ENCODE data around the gene RTP2.

RTP2 gene

GRCh38 chr3:187702507-187703033 lies at the start of gene RTP2:
TSS of gene RTP2 (minus strand) at chr3:187702557. CDS start at chr3:187702128, 429 bp downstream.
- no peak for DNase-seq

GRCh38 chr3:187750513-187751123 lies 48.3 kb upstream of the RTP2 start:
- DNase-seq = peak; percentile 47

- peak; percentile 63 for DNase-seq
Measured at GRCh38 chr3:187750006-187750512, 47.7 kb upstream of the RTP2 start.

GRCh38 chr3:187748050-187748481 lies 45.7 kb upstream of the RTP2 start:
- peak; percentile 35 for DNase-seq

- no peak for DNase-seq
Measured at GRCh38 chr3:187747506-187747905, 45.1 kb upstream of the RTP2 start.

- no peak for DNase-seq
Measured at GRCh38 chr3:187746442-187747281, 44.3 kb upstream of the RTP2 start.

- DNase-seq = no peak
Measured at GRCh38 chr3:187746059-187746441, 43.7 kb upstream of the RTP2 start.

- DNase-seq = peak; percentile 90
Measured at GRCh38 chr3:187745201-187746058, 43.1 kb upstream of the RTP2 start, which contains the start of gene BCL6. TSS of gene BCL6 (minus strand) at chr3:187745468. CDS start at chr3:187733693, 11,775 bp downstream.

- peak; percentile 53 for DNase-seq
Measured at GRCh38 chr3:187744169-187745151, 42.1 kb upstream of the RTP2 start.

- peak; percentile 12 for DNase-seq
Measured at GRCh38 chr3:187743195-187744141, 41.1 kb upstream of the RTP2 start.

GRCh38 chr3:187742351-187743171 lies 40.2 kb upstream of the RTP2 start:
- DNase-seq = no peak

GRCh38 chr3:187741403-187742350 lies 39.3 kb upstream of the RTP2 start:
- DNase-seq = no peak

GRCh38 chr3:187740421-187741399 lies 38.4 kb upstream of the RTP2 start:
- peak; percentile 56 for DNase-seq

GRCh38 chr3:187739561-187740332 lies 37.4 kb upstream of the RTP2 start:
- peak; percentile 64 for DNase-seq

GRCh38 chr3:187739094-187739560 lies 36.8 kb upstream of the RTP2 start:
- no peak for DNase-seq

Data from NCI-H2171 treated with DMSO at 0.1 percent for 48 hours (cell line).